A673 (cell line): ENCODE data around the gene ZNF670.

ENCODE experiments used
- CTCF ChIP-seq: fragments of 300-800, 200-600 bp; sonication (generic); conservative IDR thresholded peaks from 2 replicates; pipeline ENCODE4 v1.5.1; 2017; ENCODE audit warnings: low read depth, mild to moderate bottlenecking, antibody characterized with exemption, low read length, moderate library complexity, mixed read lengths
- EZH2 ChIP-seq: fragments of 200-600 bp; sonication (generic); IDR thresholded peaks from 2 replicates; pipeline ENCODE4 v1.6.1; 2017; ENCODE audit warnings: borderline replicate concordance, low read depth, mild to moderate bottlenecking, mixed read lengths, antibody characterized with exemption, low read length; ENCODE audit not compliant: poor library complexity, severe bottlenecking

GRCh38 chr1:247115545-247115944 lies 36.9 kb upstream of the ZNF670 start:
- TF ChIP-seq CTCF (no peak), EZH2 (no peak)
